ENCODE data around the gene COA3.

DNA sequence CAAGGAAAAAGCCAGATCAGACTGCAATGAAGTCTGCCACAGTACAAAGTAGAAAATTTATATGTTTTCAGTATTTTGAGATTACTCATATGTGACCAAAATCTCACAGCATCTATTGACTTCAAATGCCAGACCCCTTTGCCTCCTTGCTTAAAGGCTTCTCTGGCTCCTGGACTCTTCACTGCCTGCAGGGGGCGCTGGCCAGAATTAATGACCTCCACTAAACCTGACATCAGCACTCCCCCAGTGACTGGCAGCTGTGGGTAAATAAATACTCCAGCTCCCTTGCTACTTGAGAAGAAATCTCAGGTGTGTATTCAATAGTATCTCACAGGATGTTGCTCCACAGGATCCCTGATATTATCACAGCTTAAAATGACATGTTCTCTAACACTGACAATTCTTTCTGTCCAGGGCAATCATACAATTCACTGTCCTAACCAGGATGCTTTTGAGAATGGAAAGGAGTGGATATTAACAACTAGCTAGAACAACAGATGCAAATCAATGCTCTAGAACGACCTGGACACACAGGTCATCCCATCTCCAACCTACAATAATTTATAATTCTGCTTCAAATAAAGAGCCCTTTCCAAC, 21.5 kb upstream of the COA3 start:
- TF ChIP-seq POLR2A (IDR thresholded peaks at IDR 0.05; ENCODE audit: low read depth, low read length) (no peak), POLR2AphosphoS5 (IDR thresholded peaks at IDR 0.05; ENCODE audit: low read depth, low read length) (no peak), SPI1 (IDR thresholded peaks at IDR 0.05; ENCODE audit: low read depth, low read length) (no peak)

Data from GM12891 (cell line).